HG03354 (cell line): ENCODE results near the gene NPLOC4.
"Not testable (repeated sequence)": the region's sequence is repeated elsewhere in the genome, so short reads cannot be mapped to it uniquely, and the experiment has no call there.

Experiments
- ATAC-seq: cut with Tn5 transposase; IDR thresholded peaks from one replicate; pipeline ENCODE4 v1.9.1; 2021; ENCODE audit warnings: mild to moderate bottlenecking; ENCODE audit not compliant: unreplicated experiment, poor library complexity, severe bottlenecking

NPLOC4 gene

DNA sequence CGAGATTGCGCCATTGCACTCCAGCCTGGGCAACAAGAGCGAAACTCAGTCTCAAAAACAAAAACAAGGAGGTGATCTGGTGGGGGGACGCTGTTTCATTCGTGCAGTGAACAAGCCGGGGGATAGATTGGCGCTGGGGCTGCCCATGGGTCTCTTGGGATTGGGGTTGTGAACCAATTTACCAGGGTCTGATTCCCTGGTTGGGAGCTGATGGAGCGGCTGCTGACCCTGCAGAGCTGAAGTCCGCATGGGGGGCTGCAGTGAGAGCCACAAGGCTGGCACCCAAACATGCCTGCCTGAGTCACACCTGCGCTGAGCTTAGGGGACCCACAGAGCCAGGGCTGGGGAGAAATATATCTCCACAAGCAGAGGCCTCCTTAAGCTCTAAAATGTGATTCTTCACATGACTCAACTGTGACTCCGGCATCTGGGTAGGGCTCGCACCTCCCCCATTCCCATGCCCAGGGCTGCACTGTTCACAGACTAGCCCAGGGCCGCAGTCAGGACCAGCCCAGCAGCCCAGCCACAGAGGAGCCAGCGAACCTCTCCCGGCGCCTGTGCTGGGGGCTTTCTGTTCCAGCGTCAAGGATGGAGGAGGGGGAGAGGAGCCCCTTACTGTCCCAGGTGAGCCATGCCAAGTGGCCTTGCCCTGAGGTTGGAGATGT, 5.0 kb upstream of the NPLOC4 start:
- no peak for ATAC-seq

DNA sequence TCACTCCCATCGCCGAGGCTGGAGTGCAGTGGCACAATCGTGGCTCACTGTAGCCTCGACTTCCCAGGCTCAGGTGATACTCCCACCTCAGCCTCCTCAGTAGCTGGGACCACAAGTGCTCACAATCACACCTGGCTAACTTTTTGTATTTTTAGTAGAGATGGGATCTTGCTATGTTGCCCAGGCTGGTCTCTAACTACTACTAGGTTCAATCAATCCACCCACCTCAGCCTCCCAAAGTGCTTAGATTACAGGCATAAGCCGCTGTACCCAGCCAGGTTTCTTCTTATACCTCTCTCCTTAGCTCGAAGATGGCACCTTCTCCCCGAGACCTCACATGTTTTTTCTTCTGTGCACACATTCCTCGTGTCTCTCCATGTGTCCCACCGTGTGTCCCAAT, 3.1 kb upstream of the NPLOC4 start:
- ATAC-seq, result no peak

DNA sequence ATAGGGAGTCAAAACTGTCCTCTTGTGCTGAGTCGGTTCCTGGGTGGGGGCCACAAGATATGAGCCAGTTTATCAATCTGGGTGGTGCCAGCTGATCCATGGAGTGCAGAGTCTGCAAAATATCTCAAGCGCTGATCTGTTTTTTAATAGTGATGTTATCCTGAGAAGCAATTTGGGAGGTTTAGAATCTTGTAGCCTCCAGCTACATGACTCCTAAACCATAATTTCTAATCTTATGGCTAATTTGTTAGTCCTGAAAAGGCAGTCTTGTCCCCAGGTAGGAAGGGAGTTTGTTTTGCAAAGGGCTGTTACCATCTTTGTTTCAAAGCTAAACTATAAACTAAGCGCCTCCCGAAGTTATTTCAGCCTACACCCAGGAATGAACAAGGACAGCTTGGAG, 1.8 kb upstream of the NPLOC4 start:
- no peak for ATAC-seq

DNA sequence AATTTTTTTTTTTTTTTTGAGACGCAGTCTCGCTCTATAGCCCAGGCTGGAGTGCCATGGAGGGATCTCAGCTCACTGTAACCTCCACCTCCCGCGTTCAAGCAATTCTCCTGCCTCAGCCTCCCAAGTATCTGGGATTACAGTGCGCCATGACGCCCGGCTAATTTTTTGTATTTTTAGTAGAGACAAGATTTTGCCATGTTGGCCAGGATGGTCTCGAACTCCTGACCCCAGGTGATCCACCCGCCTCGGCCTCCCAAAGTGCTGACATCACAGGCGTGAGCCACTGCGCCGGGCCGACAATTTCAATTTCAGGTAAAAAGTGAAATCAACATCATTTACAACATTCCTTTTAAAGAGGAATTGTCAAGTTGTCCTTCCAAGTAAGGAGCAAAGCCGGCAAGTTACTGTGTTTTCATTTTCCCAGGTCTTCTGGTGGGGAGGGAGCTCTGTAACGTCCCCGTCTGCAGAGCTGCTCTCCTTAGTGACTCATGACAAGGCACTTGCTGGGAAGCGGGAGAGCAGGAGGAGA, 873 bp downstream of the NPLOC4 start:
- peak; percentile 16 for ATAC-seq

DNA sequence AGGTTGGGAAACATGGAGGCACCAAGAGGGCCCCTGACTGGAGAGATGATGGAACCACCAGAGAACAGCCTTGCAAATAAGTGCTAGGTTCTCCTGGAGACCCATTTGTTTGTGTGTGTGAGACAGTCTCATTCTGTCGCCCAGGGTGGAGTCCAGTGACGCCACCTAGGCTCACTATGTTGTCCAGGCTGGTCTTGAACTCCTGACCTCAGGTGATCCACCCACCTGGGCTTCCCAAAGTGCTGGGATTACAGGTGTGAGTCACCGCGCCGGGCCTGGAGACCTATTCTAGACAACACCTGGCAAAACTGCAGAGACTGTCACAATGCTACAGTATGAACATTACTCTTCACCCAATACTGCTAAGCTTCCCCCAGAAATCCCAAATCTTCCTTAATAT, 1.5 kb downstream of the NPLOC4 start:
- ATAC-seq, result no peak

DNA sequence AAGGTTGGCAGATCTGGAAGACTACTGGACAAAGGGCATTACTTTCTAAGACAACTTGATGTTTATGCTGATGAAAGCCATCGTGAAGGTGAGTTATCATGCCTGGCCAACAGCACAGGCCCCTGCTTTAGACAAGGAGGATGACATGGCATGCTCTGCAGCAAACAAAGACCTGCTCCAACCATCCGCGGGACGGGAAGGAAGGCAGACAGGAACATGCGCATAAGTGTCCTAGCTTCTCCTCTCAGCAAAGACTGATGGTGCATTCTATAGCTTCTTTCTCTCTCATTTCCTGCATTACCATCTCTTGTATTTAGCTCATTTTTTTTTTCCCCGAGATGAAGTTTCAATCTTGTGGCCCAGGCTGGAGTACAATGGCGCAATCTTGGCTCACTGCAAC, 5.4 kb downstream of the NPLOC4 start:
- ATAC-seq, result no peak

DNA sequence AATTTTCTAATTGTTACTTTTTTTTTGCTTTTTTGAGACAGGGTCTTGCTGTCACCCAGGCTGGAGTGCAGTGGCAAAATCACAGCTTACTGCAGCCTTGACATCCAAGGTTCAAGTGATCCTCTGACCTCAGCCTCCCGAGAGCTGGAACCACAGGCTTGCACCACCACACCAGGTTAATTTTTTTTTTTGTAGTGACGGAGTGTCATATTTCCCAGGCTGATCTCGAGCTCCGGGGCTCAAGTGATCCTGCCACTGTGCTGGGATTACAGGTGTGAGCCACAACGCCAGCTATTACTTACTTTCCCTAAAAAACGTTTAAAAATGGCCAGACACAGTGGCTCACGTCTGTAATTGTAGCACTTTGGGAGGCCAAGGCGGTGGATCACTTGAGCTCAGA, 6.6 kb downstream of the NPLOC4 start:
- no peak for ATAC-seq

DNA sequence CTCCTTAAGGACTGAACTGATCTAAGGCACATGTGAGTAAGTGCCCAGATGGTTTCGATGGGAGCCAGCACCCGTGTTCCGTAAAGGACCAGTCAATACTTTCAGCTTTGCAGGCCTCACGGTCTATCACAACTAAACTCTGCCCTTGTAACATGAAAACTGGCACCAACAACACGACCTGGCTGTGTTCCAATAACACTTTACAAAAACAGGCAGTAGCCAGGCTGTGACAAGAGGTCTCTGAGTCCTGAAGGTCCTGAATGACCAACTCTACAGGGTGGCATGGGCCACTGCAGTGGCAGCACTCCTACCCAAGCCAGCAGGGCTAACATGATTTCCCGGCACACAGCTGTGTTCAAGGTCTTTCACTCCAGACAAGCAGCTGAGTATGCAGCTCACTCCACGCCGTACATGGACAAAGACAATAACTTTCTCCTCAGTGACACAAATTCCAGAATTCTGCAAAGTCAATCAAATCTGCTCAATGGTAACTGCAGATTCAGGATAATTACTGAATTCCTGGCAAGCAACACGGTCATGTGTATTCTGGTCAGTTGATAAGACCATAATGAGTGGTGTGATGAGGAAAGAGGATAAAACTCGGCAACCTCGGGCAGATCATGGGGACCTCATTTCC, 15.3 kb downstream of the NPLOC4 start:
- ATAC-seq, result no peak

DNA sequence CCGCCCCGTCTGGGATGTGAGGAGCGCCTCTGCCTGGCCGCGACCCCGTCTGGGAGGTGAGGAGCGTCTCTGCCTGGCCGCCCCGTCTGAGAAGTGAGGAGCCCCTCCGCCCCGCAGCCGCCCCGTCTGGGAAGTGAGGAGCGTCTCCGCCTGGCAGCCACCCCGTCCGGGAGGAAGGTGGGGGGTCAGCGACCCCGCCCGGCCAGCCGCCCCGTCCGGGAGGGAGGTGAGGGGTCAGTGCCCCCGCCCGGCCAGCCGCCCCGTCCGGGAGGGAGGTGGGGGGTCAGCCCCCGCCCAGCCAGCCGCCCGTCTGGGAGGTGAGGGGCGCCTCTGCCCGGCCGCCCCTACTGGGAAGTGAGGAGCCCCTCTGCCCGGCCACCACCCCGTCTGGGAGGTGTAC, 18.6 kb downstream of the NPLOC4 start:
- ATAC-seq, result not testable (repeated sequence)

DNA sequence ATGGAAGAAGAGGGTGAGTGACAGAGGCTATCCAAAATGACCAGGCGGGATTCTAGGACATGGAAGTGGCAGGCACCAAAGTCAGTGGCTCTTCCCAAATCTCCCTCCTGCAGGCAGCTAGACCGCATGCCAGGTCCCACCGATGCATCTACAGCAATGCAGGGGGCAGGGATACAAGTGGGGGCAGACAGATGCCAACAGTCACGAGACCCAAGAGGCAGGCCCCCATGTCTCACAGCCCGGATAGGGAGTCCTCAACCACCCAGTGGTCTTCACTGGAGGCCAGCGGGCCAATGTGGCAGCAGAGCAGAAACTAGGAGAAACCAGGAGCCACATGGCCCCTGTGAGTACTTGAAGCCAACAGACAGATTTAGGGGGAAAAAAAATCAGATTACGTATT, 20.0 kb downstream of the NPLOC4 start:
- no peak for ATAC-seq

DNA sequence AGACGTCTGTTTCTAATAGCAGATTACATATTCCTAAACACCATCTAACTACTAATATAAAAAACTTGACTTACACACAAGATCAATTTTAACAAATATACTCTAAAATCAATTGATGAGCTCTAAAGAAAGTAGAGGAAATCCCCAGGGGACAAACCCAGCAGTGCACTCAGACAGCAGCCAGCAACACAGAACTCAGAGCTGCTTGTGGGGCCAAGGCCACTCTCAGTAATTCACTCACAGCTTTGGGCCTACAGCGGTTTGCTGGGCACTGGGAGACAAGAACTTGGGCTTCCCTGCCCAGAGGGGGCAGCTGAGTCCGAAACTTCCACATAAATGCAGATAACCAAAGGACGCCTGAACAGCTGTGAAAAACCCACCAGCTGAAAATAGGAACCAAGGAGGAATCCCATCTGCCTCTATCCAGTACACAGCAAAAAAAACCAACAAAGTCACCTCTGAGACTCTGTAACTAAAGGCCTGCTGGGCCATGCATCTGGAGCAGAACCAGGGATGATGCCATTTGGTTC, 21.4 kb downstream of the NPLOC4 start:
- no peak for ATAC-seq

DNA sequence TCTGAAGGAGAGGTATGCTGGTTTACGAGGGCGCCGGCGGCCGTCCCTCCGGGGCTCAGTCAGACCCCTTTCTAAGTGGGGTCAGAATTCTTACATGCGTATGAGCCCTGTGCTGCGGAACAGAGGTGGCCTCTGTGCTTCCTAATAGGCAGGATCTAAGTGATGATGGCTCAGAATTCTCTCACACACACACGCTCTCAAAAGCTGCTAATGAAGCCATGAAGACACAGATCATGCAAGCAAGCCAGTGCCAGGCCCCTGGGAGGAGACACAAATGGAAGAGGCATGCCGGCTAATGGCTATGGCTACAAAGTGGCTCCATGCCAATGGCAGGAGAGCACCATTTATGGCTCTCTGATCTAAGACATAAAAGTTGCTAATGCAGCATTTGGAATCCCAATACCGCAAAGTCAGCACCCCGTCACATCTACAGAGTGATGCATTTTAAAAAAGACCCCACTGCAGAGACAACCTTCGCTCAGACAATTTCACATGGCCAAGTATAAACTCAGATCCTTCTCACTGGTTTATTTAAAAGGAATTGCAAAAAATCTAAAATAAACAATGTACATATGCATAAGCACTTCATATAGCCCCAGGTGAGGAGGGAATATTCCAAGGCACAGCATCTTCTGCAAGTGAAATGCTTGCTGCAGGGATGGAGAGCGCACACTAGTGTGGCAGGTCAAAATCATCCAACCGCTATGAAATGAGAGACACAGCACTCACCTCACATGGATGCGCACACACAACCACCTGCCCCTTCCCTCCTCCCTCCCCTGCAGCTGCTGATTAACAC, 24.5 kb downstream of the NPLOC4 start:
- no peak for ATAC-seq

DNA sequence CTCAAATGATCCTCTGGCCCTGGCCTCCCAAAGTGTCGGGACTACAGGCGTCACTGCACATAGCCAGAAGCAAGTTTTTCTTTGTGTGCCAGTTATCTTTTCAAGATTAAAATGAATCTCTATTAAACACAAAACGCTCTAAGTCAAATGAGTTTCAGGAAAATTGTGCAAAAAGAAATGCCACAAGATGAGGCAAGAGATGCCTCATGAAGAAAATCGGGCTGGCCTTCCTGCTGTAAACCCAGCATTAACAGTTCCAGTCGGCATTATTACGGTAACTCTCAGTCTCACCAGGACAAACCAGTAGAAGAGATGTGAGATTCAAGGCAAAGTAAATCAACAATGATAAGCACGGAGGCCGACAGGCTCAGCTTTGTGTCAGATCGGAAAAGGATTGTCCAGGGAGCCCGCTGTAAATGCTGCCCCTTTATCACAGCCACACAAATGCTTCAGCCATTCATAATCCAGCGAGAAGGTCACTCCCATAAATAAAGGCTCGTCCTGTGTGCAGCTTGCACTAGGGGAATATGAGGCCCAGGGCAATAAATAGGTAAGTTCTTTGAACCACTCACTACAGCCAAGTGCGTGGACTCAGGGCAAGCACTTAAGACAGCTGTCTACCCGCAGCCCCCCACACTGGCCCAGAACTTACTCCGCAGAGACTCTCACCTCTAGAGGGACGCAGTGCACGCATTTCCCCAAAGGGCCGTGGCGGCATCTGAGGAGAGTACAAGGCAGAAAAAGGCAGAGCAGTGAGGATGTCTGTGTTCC, 27.2 kb downstream of the NPLOC4 start:
- no peak for ATAC-seq

DNA sequence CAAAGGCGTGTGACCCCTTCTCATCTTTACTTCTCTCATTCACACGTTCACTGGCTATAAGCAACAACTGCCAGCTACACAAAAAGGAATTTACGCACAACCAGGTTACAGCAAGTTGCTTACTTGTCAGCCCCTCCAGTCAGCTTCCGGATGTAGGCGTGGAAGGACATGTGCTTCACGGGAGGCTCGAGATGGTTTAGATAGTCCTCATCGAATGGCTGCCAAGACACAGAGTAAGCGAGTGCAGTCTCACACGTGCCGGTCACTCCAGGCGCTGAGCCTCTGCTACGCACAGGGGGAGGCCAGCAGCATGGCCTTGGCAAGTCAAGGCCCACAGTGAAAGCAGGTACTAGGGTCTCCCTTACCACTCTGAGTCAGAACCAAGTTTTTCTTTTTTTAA, 28.3 kb downstream of the NPLOC4 start:
- no peak for ATAC-seq

DNA sequence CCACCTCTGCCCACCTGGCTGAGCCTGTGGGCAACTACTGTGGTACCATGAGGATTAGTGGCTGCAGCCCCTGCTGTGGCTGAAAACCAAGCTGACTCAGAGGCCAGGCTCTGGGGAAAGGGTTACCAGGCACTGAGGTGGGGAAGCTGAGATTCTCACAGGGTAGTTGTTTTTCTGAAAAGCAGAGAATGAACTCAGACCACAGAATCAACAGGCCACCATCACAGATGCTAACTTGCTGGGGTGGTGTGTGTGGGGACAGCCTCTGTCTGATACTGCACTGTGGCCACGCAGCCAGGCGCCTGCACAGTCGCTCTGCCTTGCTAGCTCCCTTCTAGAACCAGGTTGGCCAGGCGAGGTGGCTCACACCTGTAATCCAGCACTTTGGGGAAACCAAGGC, 28.8 kb downstream of the NPLOC4 start:
- no peak for ATAC-seq

DNA sequence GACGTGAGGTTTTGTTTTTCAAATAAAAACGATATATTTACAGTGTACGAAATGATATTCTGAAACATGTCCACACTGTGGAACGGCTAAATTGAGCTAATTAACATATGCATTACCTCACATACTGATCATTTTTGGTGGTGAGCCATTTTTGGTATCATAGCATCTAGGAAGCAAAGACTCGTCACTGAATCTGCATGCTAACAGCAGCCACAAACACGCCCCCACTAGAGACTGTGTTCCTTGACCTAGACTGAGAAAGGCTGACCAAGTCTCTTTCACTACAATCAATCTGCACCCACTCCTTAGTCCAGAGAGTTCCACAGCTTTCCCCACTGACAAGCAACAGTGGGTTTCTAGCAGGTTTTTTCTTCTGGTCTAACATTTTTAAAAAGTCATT, 29.5 kb downstream of the NPLOC4 start:
- no peak for ATAC-seq

DNA sequence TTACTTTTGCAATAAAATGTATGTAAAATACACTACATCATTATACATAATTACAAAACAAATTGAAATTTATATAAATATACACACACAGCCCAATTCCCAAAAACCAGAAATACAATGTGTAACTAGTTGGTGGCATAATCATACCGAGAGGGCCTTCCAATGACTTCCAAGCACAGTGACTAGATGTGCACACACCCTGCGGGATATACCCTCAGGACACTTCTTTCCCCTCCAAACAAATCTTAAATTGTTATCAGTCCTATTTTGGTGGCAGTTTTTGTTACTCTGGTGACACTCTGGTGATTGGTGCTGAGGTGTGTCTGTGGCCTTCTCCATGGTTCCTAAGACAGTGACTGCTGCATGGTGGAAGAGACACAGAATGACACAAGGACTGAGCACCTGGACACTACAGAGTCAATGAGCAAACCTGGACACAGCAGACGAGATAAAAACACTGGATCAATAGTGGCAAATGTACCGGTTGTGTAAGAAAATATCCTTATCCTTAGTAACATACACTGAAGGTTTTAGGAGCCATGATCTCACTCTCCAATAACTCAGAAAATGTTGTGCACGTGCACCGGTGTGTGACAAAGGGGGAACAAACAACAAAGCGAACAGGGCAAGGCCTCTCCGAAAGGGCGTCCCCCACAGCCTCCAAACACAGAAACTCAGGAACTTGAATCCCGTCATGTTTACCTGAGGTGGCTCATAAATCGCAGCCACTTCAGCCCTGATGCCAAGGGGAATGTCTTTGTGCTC, 32.9 kb downstream of the NPLOC4 start:
- ATAC-seq, result no peak

DNA sequence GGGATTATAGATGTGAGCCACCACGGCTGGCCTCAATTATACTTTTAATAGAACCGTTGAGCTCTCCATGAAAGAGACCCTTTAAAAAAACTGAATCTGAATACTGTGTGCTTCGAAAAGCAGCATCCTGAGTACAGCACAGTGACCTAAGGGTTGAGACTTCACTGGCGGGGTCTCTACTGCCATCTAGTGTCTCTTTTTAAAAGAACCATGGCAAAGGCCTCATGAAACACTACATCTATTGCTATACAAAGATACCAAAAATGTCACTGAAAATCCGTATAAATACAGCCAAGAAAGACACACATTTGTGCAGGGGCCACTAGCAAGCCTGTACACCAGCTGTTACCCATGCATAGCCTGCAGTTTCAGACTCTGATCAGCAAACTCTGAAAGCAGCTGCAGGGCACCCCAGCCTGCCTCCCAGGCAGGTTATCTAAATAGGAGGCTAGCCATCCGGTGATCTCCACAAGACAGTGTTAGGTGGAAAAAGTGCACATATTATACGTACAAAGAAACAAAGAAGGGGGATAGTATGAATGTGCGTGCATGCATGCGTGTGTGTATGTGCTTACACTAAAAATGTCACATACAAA, 35.3 kb downstream of the NPLOC4 start:
- no peak for ATAC-seq
